Neural progenitor cell (in vitro differentiated cells): Measurements from ENCODE around the gene CCDC174.

Source experiments
- CTCF ChIP-seq: fragments of 200-600 bp; sonication (generic); IDR thresholded peaks from 2 replicates; pipeline ENCODE4 v1.5.1; 2017; ENCODE audit warnings: antibody characterized with exemption, mild to moderate bottlenecking
- EZH2 ChIP-seq: fragments of 200-600 bp; sonication (generic); IDR thresholded peaks from 2 replicates; pipeline ENCODE4 v1.6.1; 2017; ENCODE audit warnings: antibody characterized with exemption, mild to moderate bottlenecking, moderate library complexity

DNA sequence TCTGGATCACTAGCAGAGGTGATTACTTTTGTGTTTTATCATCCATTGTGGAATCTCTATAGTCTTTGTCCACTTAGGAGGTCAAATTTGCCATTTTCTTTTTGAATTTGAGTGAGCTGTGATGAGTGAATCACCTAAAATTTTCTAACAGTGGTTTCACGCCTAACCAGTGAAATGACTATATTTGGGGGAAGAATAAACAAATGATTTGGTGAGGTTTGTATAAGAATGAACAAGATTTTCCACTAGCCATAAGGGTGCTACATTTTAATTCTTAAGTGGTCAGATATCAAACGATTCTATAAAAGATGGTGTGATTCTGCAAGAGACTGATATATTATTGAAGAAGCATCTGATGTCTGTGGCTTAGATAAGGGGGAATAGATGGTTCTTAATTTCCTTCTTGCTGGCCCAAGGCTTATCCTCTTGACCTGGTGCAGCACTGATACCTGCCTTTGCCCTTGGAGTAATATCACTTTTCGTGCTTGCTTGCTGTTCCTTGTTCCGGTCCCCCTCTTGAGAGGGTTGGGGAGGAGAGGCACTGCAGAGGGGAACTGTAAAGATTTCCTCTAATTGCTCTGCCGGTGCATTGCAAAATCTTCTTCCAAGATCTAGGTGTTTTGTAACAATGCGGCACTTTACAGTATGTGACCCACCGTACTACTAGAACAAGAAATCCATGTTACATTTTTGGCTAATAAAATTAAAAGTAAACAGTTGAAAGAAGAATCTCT lies 37.9 kb downstream of the CCDC174 start:
- TF ChIP-seq CTCF (no peak), EZH2 (no peak)
